Activated CD4-positive, CD25-positive, alpha-beta regulatory T cell (primary cell): ENCODE results near the gene USP33.
"Not testable (repeated sequence)": the region's sequence is repeated elsewhere in the genome, so short reads cannot be mapped to it uniquely, and the experiment has no call there.

Source experiments
- DNase-seq, 4 experiments: peaks; one replicate each; lab custom pipeline; 2025; lab: John Stamatoyannopoulos, UW

The USP33 gene

GRCh38 chr1:77739235-77739634, 20.4 kb downstream of the USP33 start:
- no peak for DNase-seq

DNA sequence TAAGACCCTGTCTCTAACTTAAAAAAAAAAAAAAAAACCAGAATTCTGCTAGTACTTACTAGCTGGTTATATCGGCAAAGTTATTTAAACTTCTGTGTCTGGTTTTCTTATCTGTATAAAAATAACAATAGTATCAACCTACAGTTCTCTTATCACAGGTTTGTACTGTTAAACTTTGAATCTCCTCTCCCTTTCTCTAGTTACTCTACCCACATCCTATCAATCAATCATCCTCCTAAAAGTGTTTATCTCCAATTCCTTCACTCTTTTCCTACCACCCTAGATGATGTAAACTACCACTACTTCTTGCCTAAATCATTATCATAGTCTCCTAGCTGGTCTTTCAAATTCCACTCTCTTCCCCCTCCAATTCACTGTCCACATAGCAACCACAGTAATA, 27.6 kb downstream of the USP33 start:
- no peak for DNase-seq

DNA sequence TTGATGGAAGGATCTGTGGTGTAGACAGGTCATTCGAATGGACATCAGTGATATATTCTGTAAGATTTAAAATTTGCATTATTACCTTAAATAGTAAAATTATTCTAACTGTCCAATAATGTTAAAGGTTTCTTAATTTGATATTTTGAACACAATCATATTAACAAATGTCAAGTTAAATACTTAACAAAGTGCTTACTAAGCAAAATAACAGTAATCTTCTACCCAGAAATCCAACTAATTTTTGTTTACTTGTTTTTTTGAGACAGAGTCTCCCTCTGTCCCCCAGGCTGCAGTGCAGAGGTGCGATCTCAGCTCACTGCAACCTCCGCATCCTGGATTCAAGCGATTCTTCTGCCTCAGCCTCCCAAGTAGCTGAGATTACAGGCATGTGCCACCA, 33.9 kb downstream of the USP33 start:
- DNase-seq = no peak

GRCh38 chr1:77718181-77718580, 41.5 kb downstream of the USP33 start:
- no peak for DNase-seq

- DNase-seq = no peak
Observed at GRCh38 chr1:77716065-77716464, 43.6 kb downstream of the USP33 start.

- DNase-seq = no peak
Observed at GRCh38 chr1:77709727-77710126, 49.9 kb downstream of the USP33 start.

DNA sequence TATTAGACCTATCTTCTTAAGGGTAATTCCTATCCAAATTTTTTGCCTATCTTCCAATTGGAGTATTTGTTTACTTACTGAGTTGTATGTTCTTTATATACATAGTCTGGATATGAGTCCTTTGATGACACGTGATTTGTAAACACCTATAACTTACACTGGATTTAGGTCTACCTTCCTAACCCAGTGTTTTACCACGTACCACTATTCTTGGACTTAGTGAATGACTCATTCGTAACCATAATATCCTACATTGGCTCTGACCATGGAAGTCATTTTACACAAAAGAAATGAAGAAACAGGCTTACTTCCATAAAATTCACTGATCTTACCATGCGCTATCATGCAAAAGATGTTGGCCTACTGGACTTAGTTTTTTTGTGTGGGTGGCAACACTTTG, 53.3 kb downstream of the USP33 start:
- DNase-seq = no peak

GRCh38 chr1:77704736-77705135, 54.9 kb downstream of the USP33 start:
- no peak for DNase-seq

- not testable (repeated sequence) for DNase-seq
Observed at GRCh38 chr1:77699673-77700072, 60.0 kb downstream of the USP33 start.

DNA sequence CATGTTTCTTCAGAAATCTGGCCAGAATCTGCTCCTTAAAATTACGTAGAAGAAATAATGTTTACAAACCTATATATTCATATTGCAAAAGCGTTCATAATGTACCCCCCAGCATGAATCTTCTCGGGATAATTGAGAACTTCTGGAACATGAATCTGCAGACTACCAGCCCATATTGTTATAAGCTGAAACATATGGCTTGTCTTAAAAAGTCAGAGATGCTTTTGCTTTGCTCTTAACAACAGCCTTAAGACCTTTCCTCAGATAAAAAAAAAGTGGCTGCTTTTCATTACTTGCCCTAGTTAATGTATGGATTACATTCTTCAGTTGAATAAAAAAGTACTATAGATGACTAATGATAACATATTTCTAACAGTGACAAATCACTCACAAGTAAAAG, 62.2 kb downstream of the USP33 start:
- no peak for DNase-seq

DNA sequence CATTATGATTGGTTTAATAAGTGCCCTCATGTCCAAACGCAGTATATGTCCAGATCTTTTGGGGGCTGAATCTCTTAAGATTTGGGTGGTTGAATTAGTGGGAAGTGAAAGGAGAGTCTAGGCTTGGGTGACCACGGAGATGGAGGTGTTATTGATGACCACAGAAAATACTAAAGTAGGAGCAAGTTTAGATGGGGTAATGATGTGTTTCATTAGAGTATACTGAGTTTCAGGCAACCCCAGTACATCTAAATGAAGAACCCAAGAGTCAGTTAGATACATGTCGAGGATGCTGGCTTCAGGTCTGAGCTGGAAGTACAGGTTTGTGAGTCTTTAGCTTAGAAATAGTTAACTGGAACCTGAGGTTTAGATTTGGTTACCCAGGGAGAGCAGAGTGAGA, 70.7 kb downstream of the USP33 start:
- DNase-seq = no peak

- DNase-seq = no peak
Observed at GRCh38 chr1:77687519-77687906, 72.1 kb downstream of the USP33 start.

GRCh38 chr1:77686796-77687518, 72.7 kb downstream of the USP33 start:
- no peak for DNase-seq

GRCh38 chr1:77683160-77684148, 76.2 kb downstream of the USP33 start:
- DNase-seq = peak; percentile 75 to 89 (median 83)

GRCh38 chr1:77682460-77683159, 77.0 kb downstream of the USP33 start, which contains the start of gene ZZZ3:
Gene ZZZ3 (minus strand): TSS chr1:77682658. CDS start chr1:77633354, 49,304 bp downstream.
- DNase-seq = peak; percentile 75 to 81 (median 80)

GRCh38 chr1:77680173-77680572, 79.5 kb downstream of the USP33 start:
- no peak for DNase-seq

GRCh38 chr1:77678660-77679610, 80.7 kb downstream of the USP33 start:
- no peak for DNase-seq

GRCh38 chr1:77674807-77675206, 84.8 kb downstream of the USP33 start:
- DNase-seq = not testable (repeated sequence)

- DNase-seq = no peak
Observed at GRCh38 chr1:77673716-77674355, 85.8 kb downstream of the USP33 start.

- DNase-seq = no peak
Observed at GRCh38 chr1:77673030-77673429, 86.6 kb downstream of the USP33 start.

DNA sequence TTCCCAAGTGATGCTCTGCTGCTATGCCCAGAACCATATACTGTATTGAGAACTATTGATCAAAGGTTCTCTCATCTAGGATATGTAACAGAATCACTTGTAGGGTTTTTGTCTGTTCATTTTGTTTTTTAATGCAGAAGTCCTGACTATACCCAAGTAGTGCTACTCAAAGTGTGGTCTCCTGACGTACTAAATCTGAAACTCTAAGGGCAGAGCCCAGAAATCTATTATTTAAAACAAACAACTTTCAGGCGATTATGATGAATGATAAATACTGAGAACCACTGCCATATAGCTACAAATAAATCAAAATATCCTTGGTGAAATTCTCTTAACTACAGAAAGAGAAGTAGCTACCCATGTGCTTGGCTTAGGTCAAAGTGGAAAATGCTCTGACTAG, 87.3 kb downstream of the USP33 start:
- DNase-seq = no peak
